DMS79 (cell line): ENCODE measurements around the gene WFIKKN1.
"Not testable (repeated sequence)": the region's sequence is repeated elsewhere in the genome, so short reads cannot be mapped to it uniquely, and the experiment has no call there.

ENCODE experiments used
- DNase-seq: peaks from one replicate; lab custom pipeline; 2025; lab: John Stamatoyannopoulos, UW

Gene WFIKKN1

GRCh38 chr16:595942-596735, 34.6 kb upstream of the WFIKKN1 start:
- no peak for DNase-seq

GRCh38 chr16:596736-597060, 34.1 kb upstream of the WFIKKN1 start:
- no peak for DNase-seq

GRCh38 chr16:597655-598054, 33.1 kb upstream of the WFIKKN1 start:
- DNase-seq, result not testable (repeated sequence)

GRCh38 chr16:598823-599739, 31.7 kb upstream of the WFIKKN1 start:
- DNase-seq, result no peak

GRCh38 chr16:600781-601180, 30.0 kb upstream of the WFIKKN1 start:
- DNase-seq, result no peak

- DNase-seq, result no peak
Measured at GRCh38 chr16:603933-604332, 26.9 kb upstream of the WFIKKN1 start.

- no peak for DNase-seq
Measured at GRCh38 chr16:606656-607307, 24.0 kb upstream of the WFIKKN1 start.

GRCh38 chr16:608019-608418, 22.8 kb upstream of the WFIKKN1 start:
- peak; percentile 27 for DNase-seq

- DNase-seq, result no peak
Measured at GRCh38 chr16:609316-609715, 21.5 kb upstream of the WFIKKN1 start.

- DNase-seq, result no peak
Measured at GRCh38 chr16:609984-610383, 20.8 kb upstream of the WFIKKN1 start.

- no peak for DNase-seq
Measured at GRCh38 chr16:610513-611381, 20.0 kb upstream of the WFIKKN1 start.

GRCh38 chr16:615122-615521, 15.7 kb upstream of the WFIKKN1 start:
- DNase-seq, result no peak

- DNase-seq, result no peak
Measured at GRCh38 chr16:616733-617586, 13.8 kb upstream of the WFIKKN1 start.

GRCh38 chr16:617855-618254, 12.9 kb upstream of the WFIKKN1 start:
- DNase-seq, result no peak

- DNase-seq, result no peak
Measured at GRCh38 chr16:619476-620100, 11.2 kb upstream of the WFIKKN1 start.

- no peak for DNase-seq
Measured at GRCh38 chr16:620700-621525, 9.9 kb upstream of the WFIKKN1 start.

GRCh38 chr16:621526-622105, 9.2 kb upstream of the WFIKKN1 start:
- peak; percentile 66 for DNase-seq

GRCh38 chr16:622920-623280, 7.9 kb upstream of the WFIKKN1 start:
- DNase-seq, result no peak

GRCh38 chr16:624526-625070, 6.2 kb upstream of the WFIKKN1 start:
- no peak for DNase-seq
